Tibial nerve (tissue), 4 donors: Measurements from ENCODE around the gene HOXB4. TPM values are rescaled to one million over a fixed set of nuclear protein-coding genes. Genes with fewer than 3 reads are reported as not detected.

Experiments
- DNase-seq, 2 donors: peaks; one replicate each; pipeline ENCODE4 v3.0.0-alpha.2; 2019; ENCODE audit warnings: low spot score in 2 of 2
- H3K27ac ChIP-seq, 4 donors: fragments of 200-600 bp; sonication (generic) in 3 of 4; one replicate each; pipeline ENCODE4 v1.5.1; 2017 to 2019; ENCODE audit warnings: mild to moderate bottlenecking in 1 of 4
- H3K27me3 ChIP-seq, 2 donors: fragments of 200-600 bp; sonication (generic) in 1 of 2; one replicate each; pipeline versions ENCODE4 v1.5.1 to v1.6.0; 2017 to 2019
- H3K36me3 ChIP-seq, 3 donors: fragments of 200-600 bp; sonication (generic); one replicate each; pipeline ENCODE4 v1.5.1; 2018 to 2019
- H3K4me1 ChIP-seq, 4 donors: fragments of 200-600 bp; sonication (generic) in 3 of 4; one replicate each; pipeline ENCODE4 v1.5.1; 2017 to 2019
- H3K4me3 ChIP-seq, 4 donors: fragments of 200-600 bp; sonication (generic) in 3 of 4; one replicate each; pipeline ENCODE4 v1.5.1; 2017 to 2019; ENCODE audit warnings: mild to moderate bottlenecking in 1 of 4, moderate library complexity in 1 of 4
- H3K9me3 ChIP-seq, 4 donors: fragments of 200-600 bp; sonication (generic) in 3 of 4; one replicate each; pipeline ENCODE4 v1.5.1; 2017 to 2019
- CTCF ChIP-seq, 5 experiments: fragments of 200-600 bp in 3 of 5; fragments of 450-650 bp in 2 of 5; sonication (generic) in 3 of 5; IDR thresholded peaks; one replicate each; pipeline ENCODE4 v1.5.1; 2016 to 2019; ENCODE audit warnings: antibody characterized with exemption in 5 of 5, mild to moderate bottlenecking in 3 of 5, moderate library complexity in 2 of 5
- EP300 ChIP-seq, 2 donors: sonication (generic); formaldehyde crosslinking; IDR thresholded peaks; one replicate each; pipeline ENCODE4 v1.6.1; 2017; ENCODE audit warnings: antibody characterized with exemption in 2 of 2, mild to moderate bottlenecking in 1 of 2
- POLR2A ChIP-seq, 2 donors: fragments of 450-650 bp; IDR thresholded peaks; one replicate each; pipeline ENCODE4 v1.6.1; 2017; ENCODE audit warnings: antibody characterized with exemption in 2 of 2, mild to moderate bottlenecking in 2 of 2, moderate library complexity in 2 of 2
- WGBS, 2 donors: methylation state at CpG; one replicate each; pipeline ENCODE4 v1.1.5; 2018; 5-methylcytosine and 5-hydroxymethylcytosine counted together
- total RNA-seq, 4 donors: library from RNA; depleted of rRNA; stranded (reverse); fragments of >200 nt; gene quantifications; one replicate each; pipeline ENCODE4 v1.1.0, GENCODE V29; 2016

The HOXB4 gene
- total RNA-seq, 4 donors from 2014 or later: 1.2 to 3.5 (median 2.0) TPM

- Histone ChIP-seq H3K27me3 (peaks cover 0 to 89% of the 10 kb centered on the region in 2 donors), H3K27ac (peak overlapping the region; percentile 19 to 85 (median 82))
- WGBS, 2 donors: 62 to 70% methylated on average over 1 of the region's 1 CpG
Measured at GRCh38 chr17:48571826-48572417, 6.2 kb downstream of the HOXB4 start.

GRCh38 chr17:48571024-48571818 is 6.9 kb downstream of the HOXB4 start:
- Histone ChIP-seq H3K4me1 (peaks cover 0 to 68% (median 8%) of the 10 kb centered on the region in 4 donors), H3K27me3 (peaks cover 0 to 89% of the 10 kb centered on the region in 2 donors), H3K36me3 (no peaks in the 10 kb centered on the region), H3K4me3 (peak overlapping the region in 3 of 4 donors; percentile 3 to 20 (median 9)), H3K27ac (peak overlapping the region; percentile 19 to 85 (median 82)), H3K9me3 (no peaks in the 10 kb centered on the region)
- DNase-seq: no peak
- TF ChIP-seq EP300 (IDR thresholded peaks at IDR 0.05) (peak in 1 of 2 donors; percentile 39), CTCF (IDR thresholded peaks at IDR 0.05) (no peak), POLR2A (IDR thresholded peaks at IDR 0.05) (no peak)
- WGBS, 2 donors: 31 to 34% methylated on average over 26 of the region's 26 CpGs

More at GRCh38 chr17:48571826-48572417, 6.2 kb downstream of the HOXB4 start:
- DNase-seq: no peak
- Histone ChIP-seq H3K36me3 (no peaks in the 10 kb centered on the region), H3K4me1 (peaks cover 0 to 75% (median 11%) of the 10 kb centered on the region in 4 donors), H3K9me3 (no peaks in the 10 kb centered on the region), H3K4me3 (no peak overlapping the region)
- no peak for TF ChIP-seq POLR2A (IDR thresholded peaks at IDR 0.05)
- TF ChIP-seq EP300 (IDR thresholded peaks at IDR 0.05): no peak
- no peak for TF ChIP-seq CTCF (IDR thresholded peaks at IDR 0.05)

GRCh38 chr17:48570325-48571023 is 7.7 kb downstream of the HOXB4 start:
- Histone ChIP-seq H3K27me3 (peaks cover 0 to 89% of the 10 kb centered on the region in 2 donors), H3K9me3 (no peaks in the 10 kb centered on the region), H3K4me1 (peaks cover 0 to 62% (median 8%) of the 10 kb centered on the region in 4 donors), H3K36me3 (no peaks in the 10 kb centered on the region), H3K27ac (peak overlapping the region; percentile 19 to 85 (median 82)), H3K4me3 (peak overlapping the region in 2 of 4 donors; percentile 9 to 20)
- whole genome bisulfite sequencing, 2 donors: 9 to 18% methylated on average over 19 of the region's 19 CpGs
- TF ChIP-seq CTCF (IDR thresholded peaks at IDR 0.05) (no peak), POLR2A (IDR thresholded peaks at IDR 0.05) (no peak), EP300 (IDR thresholded peaks at IDR 0.05) (no peak)
- DNase-seq: no peak

GRCh38 chr17:48569674-48570324 is 8.4 kb downstream of the HOXB4 start:
- H3K4me1 ChIP-seq: peaks cover 0 to 59% (median 8%) of the 10 kb centered on the region in 4 donors

More at GRCh38 chr17:48569674-48570324, 8.4 kb downstream of the HOXB4 start:
- no peaks in the 10 kb centered on the region for H3K36me3 ChIP-seq
- WGBS, 2 donors: 42 to 44% methylated on average over 6 of the region's 6 CpGs
- TF ChIP-seq EP300 (IDR thresholded peaks at IDR 0.05) (no peak), POLR2A (IDR thresholded peaks at IDR 0.05) (no peak), CTCF (IDR thresholded peaks at IDR 0.05) (peak in 1 of 5 experiments; percentile 12)
- peaks cover 0 to 89% of the 10 kb centered on the region in 2 donors for H3K27me3 ChIP-seq
- H3K27ac ChIP-seq: peak overlapping the region; percentile 19 to 85 (median 82)
- H3K4me3 ChIP-seq: no peak overlapping the region
- DNase-seq: no peak
- H3K9me3 ChIP-seq: no peaks in the 10 kb centered on the region
